Liver (tissue), 9 donors: ENCODE results near the gene ACTL8. TPM values are rescaled to one million over a fixed set of nuclear protein-coding genes. Genes with fewer than 3 reads are reported as not detected.

ENCODE experiments used
- DNase-seq: peaks from one replicate; pipeline ENCODE4 v3.0.0-alpha.2; 2017; ENCODE audit warnings: low spot score
- H3K27ac ChIP-seq, 2 donors: one replicate each; pipeline ENCODE4 v1.7.0; 2013; ENCODE audit warnings: inconsistent platforms in 2 of 2, low read length in 2 of 2, control low read depth in 1 of 2, low read depth in 1 of 2, mild to moderate bottlenecking in 1 of 2
- H3K27me3 ChIP-seq, 4 donors: one replicate each; pipeline versions ENCODE4 v1.6.1 to v1.7.0; 2013; ENCODE audit warnings: low read length in 3 of 4, inconsistent platforms in 1 of 4, mild to moderate bottlenecking in 1 of 4, moderate library complexity in 1 of 4; ENCODE audit not compliant: control insufficient read depth in 4 of 4, insufficient read depth in 4 of 4
- H3K36me3 ChIP-seq, 4 donors: one replicate each; pipeline versions ENCODE4 v1.6.1 to v1.7.0; 2013; ENCODE audit warnings: low read length in 3 of 4, mild to moderate bottlenecking in 3 of 4, low read depth in 1 of 4, moderate library complexity in 1 of 4; ENCODE audit not compliant: control insufficient read depth in 4 of 4, insufficient read depth in 3 of 4
- H3K4me1 ChIP-seq, 4 donors: one replicate each; pipeline versions ENCODE4 v1.6.1 to v1.7.0; 2013; ENCODE audit warnings: low read length in 3 of 4, mild to moderate bottlenecking in 3 of 4, moderate library complexity in 1 of 4; ENCODE audit not compliant: control insufficient read depth in 4 of 4, insufficient read depth in 4 of 4
- H3K4me3 ChIP-seq, 3 donors: one replicate each; pipeline versions ENCODE4 v1.6.1 to v1.7.0; 2013; ENCODE audit warnings: low read length in 3 of 3, control low read depth in 1 of 3, low read depth in 1 of 3, mild to moderate bottlenecking in 1 of 3
- H3K9ac ChIP-seq, 2 donors: one replicate each; pipeline ENCODE4 v1.7.0; 2013; ENCODE audit warnings: low read length in 2 of 2, mild to moderate bottlenecking in 2 of 2, moderate library complexity in 2 of 2, control low read depth in 1 of 2, low read depth in 1 of 2
- H3K9me3 ChIP-seq, 4 donors: one replicate each; pipeline versions ENCODE4 v1.6.1 to v1.7.0; 2013; ENCODE audit warnings: low read length in 3 of 4; ENCODE audit not compliant: control insufficient read depth in 4 of 4
- FOXA1 ChIP-seq: IDR thresholded peaks from 2 replicates; pipeline ENCODE4 v1.6.1; 2016; ENCODE audit warnings: antibody characterized with exemption
- FOXA2 ChIP-seq: IDR thresholded peaks from 2 replicates; pipeline ENCODE4 v1.6.1; 2016; ENCODE audit warnings: antibody characterized with exemption
- GABPA ChIP-seq, 2 donors: IDR thresholded peaks in 1 of 2; conservative IDR thresholded peaks in 1 of 2; 2 replicates each; pipeline ENCODE4 v1.6.1; 2016; ENCODE audit warnings: antibody characterized with exemption in 2 of 2, mild to moderate bottlenecking in 1 of 2, moderate library complexity in 1 of 2
- RAD21 ChIP-seq, 2 donors: IDR thresholded peaks; 2 replicates each; pipeline ENCODE4 v1.6.1; 2016; ENCODE audit warnings: antibody characterized with exemption in 2 of 2, mild to moderate bottlenecking in 2 of 2
- SP1 ChIP-seq: IDR thresholded peaks from 2 replicates; pipeline ENCODE4 v1.6.1; 2018; ENCODE audit warnings: antibody characterized with exemption, mild to moderate bottlenecking
- WGBS: extraction: QIAGEN DNeasy Blood & Tissue Kit; methylation state at CpG from one replicate; pipeline ENCODE4 v1.1.7; 2013; 5-methylcytosine and 5-hydroxymethylcytosine counted together
- polyA plus RNA-seq, 2 donors: library from polyadenylated mRNA; stranded (reverse) in 1 of 2; unstranded in 1 of 2; fragments of 200-250 nt in 1 of 2; fragments of >200 nt in 1 of 2; fragmentation: Nextera tagmentation in 1 of 2; extraction: Ambion mirVana in 1 of 2; gene quantifications; one replicate each; pipeline versions ENCODE4 v1.2.1 to v1.2.3, GENCODE V29; 2013 to 2015
- total RNA-seq, 2 donors: library from RNA; depleted of rRNA; stranded (reverse); fragments of >200 nt; gene quantifications; one replicate each; pipeline ENCODE4 v1.2.3, GENCODE V29; 2014
- TF ChIP-seq, protein P1 (sequence below): IDR thresholded peaks from 2 replicates; pipeline ENCODE4 v1.6.1; 2016; ENCODE audit warnings: antibody characterized with exemption
- TF ChIP-seq, protein P2 (sequence below): IDR thresholded peaks from 2 replicates; pipeline ENCODE4 v1.6.1; 2016; ENCODE audit warnings: antibody characterized with exemption
- TF ChIP-seq, protein P3 (sequence below): fragments of 150-350 bp; IDR thresholded peaks from 2 replicates; pipeline ENCODE4 v1.5.1; 2017; ENCODE audit warnings: improper control_type of control experiment, low read depth, low read length; ENCODE audit not compliant: missing input control
- TF ChIP-seq, protein P4 (sequence below): IDR thresholded peaks from 2 replicates; pipeline ENCODE4 v1.6.1; 2016; ENCODE audit warnings: antibody characterized with exemption, mild to moderate bottlenecking
- donor health status: healthy.
- donor health status: healthy.
- donor health status: healthy.
- donor health status: healthy.
- donor health status: healthy.

ACTL8 gene
- total and polyA plus RNA-seq, 4 donors: not detected

DNA sequence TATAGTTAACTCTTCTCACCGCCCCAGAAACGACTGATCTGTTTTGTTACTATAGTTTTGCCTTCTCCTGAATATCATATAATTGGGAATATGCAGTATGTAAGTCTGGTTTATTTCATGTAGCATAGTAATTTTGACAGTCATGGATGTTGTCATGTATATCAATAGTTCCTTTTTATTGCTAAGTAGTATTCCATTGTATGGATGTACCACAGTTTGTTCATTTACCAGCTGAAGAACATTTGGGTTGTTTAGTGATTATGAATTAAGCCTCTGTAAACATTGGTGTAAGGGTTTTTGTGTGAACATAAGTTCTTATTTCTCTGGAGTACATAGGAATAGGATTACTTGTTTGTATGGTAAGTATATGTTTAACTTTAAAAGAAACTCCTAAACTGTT is 55.5 kb downstream of the ACTL8 start (continued):
- TF ChIP-seq, protein P1, sequence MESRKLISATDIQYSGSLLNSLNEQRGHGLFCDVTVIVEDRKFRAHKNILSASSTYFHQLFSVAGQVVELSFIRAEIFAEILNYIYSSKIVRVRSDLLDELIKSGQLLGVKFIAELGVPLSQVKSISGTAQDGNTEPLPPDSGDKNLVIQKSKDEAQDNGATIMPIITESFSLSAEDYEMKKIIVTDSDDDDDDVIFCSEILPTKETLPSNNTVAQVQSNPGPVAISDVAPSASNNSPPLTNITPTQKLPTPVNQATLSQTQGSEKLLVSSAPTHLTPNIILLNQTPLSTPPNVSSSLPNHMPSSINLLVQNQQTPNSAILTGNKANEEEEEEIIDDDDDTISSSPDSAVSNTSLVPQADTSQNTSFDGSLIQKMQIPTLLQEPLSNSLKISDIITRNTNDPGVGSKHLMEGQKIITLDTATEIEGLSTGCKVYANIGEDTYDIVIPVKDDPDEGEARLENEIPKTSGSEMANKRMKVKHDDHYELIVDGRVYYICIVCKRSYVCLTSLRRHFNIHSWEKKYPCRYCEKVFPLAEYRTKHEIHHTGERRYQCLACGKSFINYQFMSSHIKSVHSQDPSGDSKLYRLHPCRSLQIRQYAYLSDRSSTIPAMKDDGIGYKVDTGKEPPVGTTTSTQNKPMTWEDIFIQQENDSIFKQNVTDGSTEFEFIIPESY: no peak
- TF ChIP-seq, protein P2, sequence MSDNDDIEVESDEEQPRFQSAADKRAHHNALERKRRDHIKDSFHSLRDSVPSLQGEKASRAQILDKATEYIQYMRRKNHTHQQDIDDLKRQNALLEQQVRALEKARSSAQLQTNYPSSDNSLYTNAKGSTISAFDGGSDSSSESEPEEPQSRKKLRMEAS: no peak
- TF ChIP-seq, protein P3, sequence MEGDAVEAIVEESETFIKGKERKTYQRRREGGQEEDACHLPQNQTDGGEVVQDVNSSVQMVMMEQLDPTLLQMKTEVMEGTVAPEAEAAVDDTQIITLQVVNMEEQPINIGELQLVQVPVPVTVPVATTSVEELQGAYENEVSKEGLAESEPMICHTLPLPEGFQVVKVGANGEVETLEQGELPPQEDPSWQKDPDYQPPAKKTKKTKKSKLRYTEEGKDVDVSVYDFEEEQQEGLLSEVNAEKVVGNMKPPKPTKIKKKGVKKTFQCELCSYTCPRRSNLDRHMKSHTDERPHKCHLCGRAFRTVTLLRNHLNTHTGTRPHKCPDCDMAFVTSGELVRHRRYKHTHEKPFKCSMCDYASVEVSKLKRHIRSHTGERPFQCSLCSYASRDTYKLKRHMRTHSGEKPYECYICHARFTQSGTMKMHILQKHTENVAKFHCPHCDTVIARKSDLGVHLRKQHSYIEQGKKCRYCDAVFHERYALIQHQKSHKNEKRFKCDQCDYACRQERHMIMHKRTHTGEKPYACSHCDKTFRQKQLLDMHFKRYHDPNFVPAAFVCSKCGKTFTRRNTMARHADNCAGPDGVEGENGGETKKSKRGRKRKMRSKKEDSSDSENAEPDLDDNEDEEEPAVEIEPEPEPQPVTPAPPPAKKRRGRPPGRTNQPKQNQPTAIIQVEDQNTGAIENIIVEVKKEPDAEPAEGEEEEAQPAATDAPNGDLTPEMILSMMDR: no peak

DNA sequence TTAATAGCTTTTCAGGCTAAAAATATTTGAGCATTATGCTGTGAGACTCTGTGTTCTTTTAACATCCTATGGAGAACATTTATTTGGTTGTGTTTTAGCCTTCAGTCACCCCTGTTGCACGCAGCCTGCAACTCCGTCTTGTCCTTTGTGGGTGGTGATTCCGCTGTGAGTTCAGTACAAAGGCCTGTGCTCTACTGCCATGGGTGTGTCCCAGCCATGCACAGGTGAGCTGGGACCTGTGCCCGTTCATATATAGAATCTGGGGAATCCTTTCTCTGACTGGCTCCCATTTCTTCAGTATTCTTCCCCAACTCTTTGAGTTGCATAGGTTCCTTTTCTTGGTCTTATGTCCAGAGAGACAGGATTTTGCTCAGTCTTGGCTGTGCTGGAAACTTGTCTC is 61.4 kb downstream of the ACTL8 start:
- Histone ChIP-seq H3K4me3 (no peak overlapping the region), H3K36me3 (no peaks in the 10 kb centered on the region), H3K9me3 (no peaks in the 10 kb centered on the region), H3K4me1 (no peaks in the 10 kb centered on the region), H3K27me3 (peaks cover 0 to 6% (median 0%) of the 10 kb centered on the region in 4 donors), H3K27ac (no peak overlapping the region), H3K9ac (no peak overlapping the region)
- no peak for TF ChIP-seq RAD21 (IDR thresholded peaks at IDR 0.05)
- TF ChIP-seq, protein P2: no peak
- TF ChIP-seq, protein P1: no peak
- TF ChIP-seq, protein P3: no peak
- TF ChIP-seq FOXA1: no peak
- no peak for TF ChIP-seq SP1
- TF ChIP-seq, protein P4, sequence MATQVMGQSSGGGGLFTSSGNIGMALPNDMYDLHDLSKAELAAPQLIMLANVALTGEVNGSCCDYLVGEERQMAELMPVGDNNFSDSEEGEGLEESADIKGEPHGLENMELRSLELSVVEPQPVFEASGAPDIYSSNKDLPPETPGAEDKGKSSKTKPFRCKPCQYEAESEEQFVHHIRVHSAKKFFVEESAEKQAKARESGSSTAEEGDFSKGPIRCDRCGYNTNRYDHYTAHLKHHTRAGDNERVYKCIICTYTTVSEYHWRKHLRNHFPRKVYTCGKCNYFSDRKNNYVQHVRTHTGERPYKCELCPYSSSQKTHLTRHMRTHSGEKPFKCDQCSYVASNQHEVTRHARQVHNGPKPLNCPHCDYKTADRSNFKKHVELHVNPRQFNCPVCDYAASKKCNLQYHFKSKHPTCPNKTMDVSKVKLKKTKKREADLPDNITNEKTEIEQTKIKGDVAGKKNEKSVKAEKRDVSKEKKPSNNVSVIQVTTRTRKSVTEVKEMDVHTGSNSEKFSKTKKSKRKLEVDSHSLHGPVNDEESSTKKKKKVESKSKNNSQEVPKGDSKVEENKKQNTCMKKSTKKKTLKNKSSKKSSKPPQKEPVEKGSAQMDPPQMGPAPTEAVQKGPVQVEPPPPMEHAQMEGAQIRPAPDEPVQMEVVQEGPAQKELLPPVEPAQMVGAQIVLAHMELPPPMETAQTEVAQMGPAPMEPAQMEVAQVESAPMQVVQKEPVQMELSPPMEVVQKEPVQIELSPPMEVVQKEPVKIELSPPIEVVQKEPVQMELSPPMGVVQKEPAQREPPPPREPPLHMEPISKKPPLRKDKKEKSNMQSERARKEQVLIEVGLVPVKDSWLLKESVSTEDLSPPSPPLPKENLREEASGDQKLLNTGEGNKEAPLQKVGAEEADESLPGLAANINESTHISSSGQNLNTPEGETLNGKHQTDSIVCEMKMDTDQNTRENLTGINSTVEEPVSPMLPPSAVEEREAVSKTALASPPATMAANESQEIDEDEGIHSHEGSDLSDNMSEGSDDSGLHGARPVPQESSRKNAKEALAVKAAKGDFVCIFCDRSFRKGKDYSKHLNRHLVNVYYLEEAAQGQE: no peak
- TF ChIP-seq FOXA2: no peak
- no peak for TF ChIP-seq GABPA (IDR thresholded peaks at IDR 0.05 in 1 of 2, conservative IDR thresholded peaks at IDR 0.05 in 1 of 2)
- DNase-seq: no peak
- WGBS: 74% methylated on average over 4 of the region's 4 CpGs
